ENCODE data around the gene HRAS.
"Not testable (repeated sequence)": the region's sequence is repeated elsewhere in the genome, so short reads cannot be mapped to it uniquely, and the experiment has no call there.

Gene HRAS

DNA sequence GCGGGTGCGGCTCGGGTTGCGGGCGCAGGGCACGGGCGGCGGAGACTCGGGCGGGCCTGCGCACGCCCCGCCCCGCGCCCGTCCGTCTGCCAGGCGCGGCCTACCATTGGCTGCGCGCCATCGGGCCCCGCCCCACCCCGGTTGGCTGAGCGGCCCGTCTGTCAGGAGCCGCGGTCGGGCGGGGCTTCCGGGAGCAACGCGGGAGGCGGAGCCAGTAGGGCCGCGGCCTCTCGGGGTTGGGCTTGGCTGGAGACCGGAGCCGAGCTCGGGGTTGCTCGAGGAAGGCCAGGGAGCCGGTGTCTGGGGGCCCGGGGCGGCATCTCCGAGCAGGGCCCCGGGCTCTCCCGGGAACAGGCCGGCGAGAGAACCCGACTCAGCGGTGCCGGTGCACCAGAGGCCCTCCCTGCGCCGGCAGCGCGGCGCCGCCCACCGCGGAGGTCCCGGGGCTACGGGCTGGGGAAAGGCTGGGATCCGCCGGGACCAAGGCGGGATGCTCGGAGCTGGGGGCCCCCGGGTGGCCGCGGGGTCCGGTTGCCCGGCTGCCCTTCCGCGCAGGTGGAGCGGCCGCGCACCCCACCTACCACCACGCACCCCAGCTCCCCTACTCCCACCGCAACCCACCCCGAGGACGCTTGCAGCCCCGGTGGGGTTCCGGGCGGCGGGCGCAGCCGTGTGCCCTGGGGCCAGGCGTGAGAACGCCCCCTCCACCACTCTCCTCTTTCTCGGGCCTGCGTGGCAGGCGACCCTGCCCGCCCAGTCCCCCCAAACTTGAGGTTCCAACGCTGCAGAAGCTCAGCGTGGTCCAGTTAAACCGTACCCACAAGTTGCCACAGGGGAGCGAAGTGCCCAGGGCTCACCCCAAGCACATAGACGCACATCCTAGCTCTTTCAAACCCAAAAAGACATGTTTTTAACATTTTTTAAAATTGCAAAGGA lies at the start of gene HRAS:
TSS of gene HRAS (minus strand) at position 58 of the 936 bp plus-strand sequence.
- DNase-seq = peak; percentile 96

GRCh38 chr11:584287-584686 lies 48.9 kb upstream of the HRAS start:
- no peak for DNase-seq

DNA sequence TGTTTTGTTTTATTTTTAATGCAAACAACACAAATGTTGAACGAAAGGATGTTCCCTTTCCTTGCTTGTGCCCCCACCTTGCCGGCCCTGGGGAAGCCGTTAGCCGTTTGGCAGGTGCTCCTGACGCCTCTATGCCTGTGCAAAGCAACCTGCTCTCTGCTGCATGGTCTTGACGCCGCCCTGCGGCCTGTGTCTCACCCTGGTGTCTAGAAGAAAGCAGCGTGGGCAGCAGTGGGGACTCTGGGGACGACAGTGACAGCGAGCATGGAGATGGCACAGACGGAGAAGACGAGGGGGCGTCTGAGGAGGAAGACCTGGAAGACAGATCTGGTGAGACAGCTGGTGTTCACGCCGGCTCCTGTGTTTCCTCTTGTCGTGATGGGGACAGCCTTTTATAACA lies 46.4 kb upstream of the HRAS start:
- no peak for DNase-seq

DNA sequence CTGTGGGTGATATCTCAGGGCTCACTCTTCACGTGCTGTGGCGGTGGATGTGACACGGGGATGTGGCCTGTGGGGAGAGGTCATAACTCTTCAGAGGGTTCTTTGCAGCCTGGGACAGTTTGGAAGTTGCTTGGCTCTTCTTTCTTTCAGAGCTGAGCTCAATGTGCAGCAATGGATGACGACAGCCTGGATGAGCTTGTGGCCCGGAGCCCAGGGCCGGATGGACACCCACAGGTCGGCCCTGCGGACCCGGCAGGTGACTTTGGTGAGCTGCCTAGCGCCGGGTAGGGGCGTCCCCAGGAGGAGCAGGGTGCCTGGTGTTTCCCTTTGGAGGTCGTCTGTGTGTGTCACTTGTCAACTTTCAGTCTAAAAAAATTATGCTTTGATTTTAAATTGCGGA lies 46.0 kb upstream of the HRAS start:
- DNase-seq = no peak

- no peak for DNase-seq
Observed at GRCh38 chr11:579830-580601, 44.6 kb upstream of the HRAS start.

GRCh38 chr11:578276-579035 lies 43.1 kb upstream of the HRAS start:
- no peak for DNase-seq

GRCh38 chr11:577611-577894 lies 42.2 kb upstream of the HRAS start:
- no peak for DNase-seq

- DNase-seq = no peak
Observed at GRCh38 chr11:576811-577610, 41.6 kb upstream of the HRAS start.

- DNase-seq = peak; percentile 95
Observed at GRCh38 chr11:575996-576768, 40.8 kb upstream of the HRAS start, which contains the start of gene PHRF1. TSS of gene PHRF1 (plus strand) at chr11:576470. CDS start at chr11:581513, 5,043 bp downstream.

GRCh38 chr11:575313-575995 lies 40.1 kb upstream of the HRAS start:
- DNase-seq = no peak

GRCh38 chr11:574632-575312 lies 39.4 kb upstream of the HRAS start:
- DNase-seq = no peak

GRCh38 chr11:574031-574570 lies 38.7 kb upstream of the HRAS start:
- DNase-seq = not testable (repeated sequence)

DNA sequence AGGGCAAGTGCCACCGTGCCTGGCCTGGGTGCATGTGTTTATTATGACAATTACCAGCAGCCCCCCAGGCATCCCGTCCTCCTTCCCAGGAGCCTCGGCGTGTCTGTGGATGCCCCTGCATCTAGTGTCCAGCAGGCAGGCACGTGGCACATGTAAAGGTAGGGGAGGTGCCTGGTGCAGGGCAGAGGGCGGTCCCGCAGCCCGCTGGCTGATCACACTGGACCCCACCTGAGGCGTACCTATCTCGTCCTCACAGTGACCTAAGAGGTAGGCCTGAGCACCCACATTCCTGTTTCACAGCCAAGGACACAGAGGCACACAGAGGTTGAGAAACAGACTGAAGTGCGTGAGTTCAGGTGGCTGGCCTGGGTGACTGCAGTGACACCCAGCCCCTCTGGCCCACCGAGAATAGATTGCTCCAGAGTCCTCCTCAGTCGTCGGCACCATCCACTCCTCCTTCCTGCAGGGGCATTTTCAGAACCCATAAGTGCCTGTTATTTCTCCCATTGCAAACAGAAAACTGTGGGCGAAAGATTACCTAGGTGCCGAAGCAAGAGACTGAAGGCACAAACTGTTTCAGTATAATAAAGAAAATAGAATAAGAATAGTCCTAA lies 37.9 kb upstream of the HRAS start:
- DNase-seq = no peak

DNA sequence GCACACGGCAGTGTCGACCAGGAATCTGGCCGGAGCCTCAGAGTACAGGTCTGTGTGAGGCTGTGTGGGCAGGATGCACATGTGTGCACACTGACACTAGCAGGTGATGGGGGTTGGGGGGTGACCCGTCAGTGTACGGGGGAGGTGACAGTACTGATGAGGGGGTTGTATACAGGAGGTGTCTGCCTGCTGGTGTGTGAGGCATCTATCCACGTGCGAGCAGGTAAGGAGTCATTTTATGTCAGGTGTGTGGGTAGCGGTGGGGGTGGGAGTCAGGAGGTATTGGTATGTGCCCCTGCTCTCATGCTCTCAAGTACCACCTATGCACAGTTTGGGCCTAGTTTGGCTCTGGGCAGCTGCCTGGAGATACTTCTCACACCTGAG lies 36.4 kb upstream of the HRAS start:
- DNase-seq = no peak

DNA sequence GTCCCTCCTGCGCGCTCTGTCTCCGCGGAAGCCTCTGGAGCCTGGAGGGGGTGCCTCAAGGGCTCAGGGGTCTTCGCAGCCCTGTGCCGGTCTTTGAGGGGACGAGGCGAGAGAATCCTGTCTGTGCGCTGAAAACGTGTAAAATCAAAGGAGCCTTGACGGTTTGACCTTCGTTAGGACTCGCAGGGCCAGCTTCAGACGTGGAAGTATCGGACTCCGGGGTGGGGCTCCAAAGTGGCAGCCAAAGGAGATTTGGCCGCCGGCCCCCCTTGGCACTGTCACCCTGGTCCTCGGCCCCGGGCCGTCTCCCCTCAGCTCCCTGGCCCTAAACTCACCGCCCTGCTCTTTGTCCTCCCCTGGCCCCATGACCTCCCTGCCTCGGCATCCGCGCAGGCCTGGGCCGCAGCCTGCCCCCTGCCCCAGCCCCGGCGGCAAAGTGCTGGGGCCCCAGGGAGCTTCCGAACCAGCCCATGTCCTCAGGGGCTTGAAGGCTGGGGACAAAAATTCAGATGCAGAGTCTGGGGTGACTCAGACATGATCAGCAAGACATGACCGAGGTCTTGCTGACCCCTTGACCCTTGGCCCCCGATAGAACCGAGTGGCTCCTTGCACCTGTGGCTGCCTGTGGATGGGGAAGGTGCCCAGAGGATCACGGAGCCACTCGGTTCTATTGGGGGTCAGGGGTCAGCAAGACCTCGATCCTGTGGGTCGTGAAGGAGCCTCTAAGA lies 33.9 kb upstream of the HRAS start:
- DNase-seq = no peak

GRCh38 chr11:568306-569157 lies 33.2 kb upstream of the HRAS start:
- peak; percentile 90 for DNase-seq

GRCh38 chr11:567629-568292 lies 32.4 kb upstream of the HRAS start:
- no peak for DNase-seq

All from activated naive CD4-positive, alpha-beta T cell treated with anti-CD3 and anti-CD28 coated beads, Interleukin-2, amount 50 U/mL, for 16 hours (primary cell).